ENCODE data around the gene DSTN.

DNA sequence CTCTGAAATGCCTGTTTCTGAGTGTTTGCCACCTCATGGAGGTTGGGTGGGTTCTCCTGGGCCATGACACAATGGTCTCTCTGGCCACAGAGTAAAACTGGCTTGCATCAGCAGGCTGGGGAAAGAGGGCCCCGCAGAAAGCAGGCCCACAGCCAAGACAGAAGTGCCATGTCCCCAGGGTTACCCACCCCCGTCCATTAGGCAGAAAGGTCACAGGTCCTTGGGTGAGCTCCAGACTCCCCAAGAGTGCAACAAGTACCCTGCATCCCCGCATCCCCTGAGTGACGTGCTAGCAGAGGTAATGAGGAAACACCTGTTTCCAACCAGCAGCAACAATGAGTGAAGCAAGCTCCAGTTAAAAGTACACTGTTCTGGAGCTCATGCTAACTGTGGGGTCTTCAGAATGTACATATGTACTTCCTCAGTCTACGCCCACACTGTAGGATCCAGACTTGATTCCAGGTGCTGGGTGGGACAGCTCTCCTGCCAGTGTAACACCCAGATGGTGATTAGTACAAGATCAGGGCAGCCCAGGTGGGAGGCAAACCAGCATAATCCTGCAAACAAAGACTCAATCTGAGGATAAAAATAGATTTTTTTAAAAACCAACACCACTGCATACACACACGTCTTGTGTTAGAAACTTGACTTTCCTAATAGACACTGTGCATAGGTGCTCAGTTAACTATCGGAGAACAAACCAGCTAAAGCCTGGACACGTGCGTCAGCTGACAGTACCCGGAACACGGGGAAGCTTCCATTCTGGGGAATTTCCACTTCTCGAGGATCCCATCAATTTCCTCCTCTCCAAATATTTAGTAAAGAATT lies 80.6 kb downstream of the DSTN start:
- TF ChIP-seq, protein P1, sequence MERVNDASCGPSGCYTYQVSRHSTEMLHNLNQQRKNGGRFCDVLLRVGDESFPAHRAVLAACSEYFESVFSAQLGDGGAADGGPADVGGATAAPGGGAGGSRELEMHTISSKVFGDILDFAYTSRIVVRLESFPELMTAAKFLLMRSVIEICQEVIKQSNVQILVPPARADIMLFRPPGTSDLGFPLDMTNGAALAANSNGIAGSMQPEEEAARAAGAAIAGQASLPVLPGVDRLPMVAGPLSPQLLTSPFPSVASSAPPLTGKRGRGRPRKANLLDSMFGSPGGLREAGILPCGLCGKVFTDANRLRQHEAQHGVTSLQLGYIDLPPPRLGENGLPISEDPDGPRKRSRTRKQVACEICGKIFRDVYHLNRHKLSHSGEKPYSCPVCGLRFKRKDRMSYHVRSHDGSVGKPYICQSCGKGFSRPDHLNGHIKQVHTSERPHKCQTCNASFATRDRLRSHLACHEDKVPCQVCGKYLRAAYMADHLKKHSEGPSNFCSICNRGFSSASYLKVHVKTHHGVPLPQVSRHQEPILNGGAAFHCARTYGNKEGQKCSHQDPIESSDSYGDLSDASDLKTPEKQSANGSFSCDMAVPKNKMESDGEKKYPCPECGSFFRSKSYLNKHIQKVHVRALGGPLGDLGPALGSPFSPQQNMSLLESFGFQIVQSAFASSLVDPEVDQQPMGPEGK (CRISPR knock-in tag; IDR thresholded peaks at IDR 0.05; ENCODE audit: borderline replicate concordance): no peak
- TF ChIP-seq TOX (CRISPR knock-in tag; IDR thresholded peaks at IDR 0.05; ENCODE audit: borderline replicate concordance) (no peak), ZC3H10 (CRISPR knock-in tag; IDR thresholded peaks at IDR 0.05) (no peak), RARB (CRISPR knock-in tag; IDR thresholded peaks at IDR 0.05) (no peak), ZFP30 (CRISPR knock-in tag; IDR thresholded peaks at IDR 0.05) (no peak), CSDC2 (CRISPR knock-in tag; IDR thresholded peaks at IDR 0.05) (no peak), ESRRG (CRISPR knock-in tag; IDR thresholded peaks at IDR 0.05) (no peak), ZFP3 (CRISPR knock-in tag; IDR thresholded peaks at IDR 0.05) (no peak), ARNTL (CRISPR knock-in tag; IDR thresholded peaks at IDR 0.05; ENCODE audit: borderline replicate concordance, low read depth) (no peak), PPARA (CRISPR knock-in tag; IDR thresholded peaks at IDR 0.05; ENCODE audit: borderline replicate concordance) (no peak), BACH2 (CRISPR knock-in tag; IDR thresholded peaks at IDR 0.05; ENCODE audit: borderline replicate concordance) (no peak)
- TF ChIP-seq, protein P2, sequence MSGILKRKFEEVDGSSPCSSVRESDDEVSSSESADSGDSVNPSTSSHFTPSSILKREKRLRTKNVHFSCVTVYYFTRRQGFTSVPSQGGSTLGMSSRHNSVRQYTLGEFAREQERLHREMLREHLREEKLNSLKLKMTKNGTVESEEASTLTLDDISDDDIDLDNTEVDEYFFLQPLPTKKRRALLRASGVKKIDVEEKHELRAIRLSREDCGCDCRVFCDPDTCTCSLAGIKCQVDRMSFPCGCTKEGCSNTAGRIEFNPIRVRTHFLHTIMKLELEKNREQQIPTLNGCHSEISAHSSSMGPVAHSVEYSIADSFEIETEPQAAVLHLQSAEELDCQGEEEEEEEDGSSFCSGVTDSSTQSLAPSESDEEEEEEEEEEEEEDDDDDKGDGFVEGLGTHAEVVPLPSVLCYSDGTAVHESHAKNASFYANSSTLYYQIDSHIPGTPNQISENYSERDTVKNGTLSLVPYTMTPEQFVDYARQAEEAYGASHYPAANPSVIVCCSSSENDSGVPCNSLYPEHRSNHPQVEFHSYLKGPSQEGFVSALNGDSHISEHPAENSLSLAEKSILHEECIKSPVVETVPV (CRISPR knock-in tag; IDR thresholded peaks at IDR 0.05): no peak
